GM12878 (cell line): Measurements from ENCODE around the gene GFAP. TPM values are rescaled to one million over a fixed set of nuclear protein-coding genes. Genes with fewer than 3 reads are reported as not detected.

ENCODE experiments used
- ATAC-seq: fragments of 200-7000 bp; cut with Tn5 transposase; 3 replicates; pipeline ENCODE4 v1.9.1; 2020; ENCODE audit warnings: mild to moderate bottlenecking, moderate library complexity
- BruUV-seq: library from RNA; stranded (reverse); fragments of 400-500 nt; replicated peaks from 2 replicates; lab custom pipeline; 2021; lab: Mats Ljungman, UMichigan
- CTCF ChIA-PET: fragments of 300-600 bp; sonication (Branson Sonifier 250); formaldehyde crosslinking; extraction: SDS; loops from one replicate; lab custom pipeline; 2021; ENCODE audit warnings: inconsistent platforms; lab: Yijun Ruan, JAX
- POLR2A ChIA-PET: fragments of 350-600 bp; formaldehyde crosslinking; extraction: SDS; loops from one replicate; lab custom pipeline; 2021; ENCODE audit warnings: inconsistent platforms; lab: Charles Lee
- RAD21 ChIA-PET: fragments of 300-600 bp; sonication (Branson Sonifier 250); formaldehyde crosslinking; loops from one replicate; lab custom pipeline; 2023; ENCODE audit warnings: antibody characterized with exemption; ENCODE audit not compliant: unreplicated experiment; lab: Charles Lee
- SMC1A ChIA-PET: fragments of 300-600 bp; sonication (Branson Sonifier 250); formaldehyde crosslinking; loops from one replicate; lab custom pipeline; 2023; ENCODE audit not compliant: unreplicated experiment, uncharacterized antibody; lab: Charles Lee
- DNase-seq: peaks from one replicate; pipeline ENCODE4 v3.0.0-alpha.2; 2011; ENCODE audit warnings: low read depth, low spot score
- FAIRE-seq: peaks from 3 replicates; lab custom pipeline; 2011; peaks lifted over from hg19 to GRCh38; lab: Jason Lieb, UNC
- H2AFZ ChIP-seq: 2 replicates; pipeline ENCODE4 v1.6.0; 2011; ENCODE audit warnings: low read depth, low read length, control low read depth; ENCODE audit not compliant: control insufficient read depth
- H3K27ac ChIP-seq: 2 replicates; pipeline ENCODE4 v1.5.1; 2011; ENCODE audit warnings: control low read depth; ENCODE audit not compliant: control insufficient read depth, insufficient read depth
- H3K27me3 ChIP-seq, 2 experiments: replicated peaks in 1 of 2; 2 replicates each; pipeline versions ENCODE4 v1.6.0 to v1.6.1; 2011; ENCODE audit warnings: low read length in 1 of 2; ENCODE audit not compliant: control insufficient read depth in 2 of 2, insufficient read depth in 2 of 2
- H3K36me3 ChIP-seq, 2 experiments: 2 replicates each; pipeline ENCODE4 v1.5.1; 2011; ENCODE audit warnings: low read length in 1 of 2; ENCODE audit not compliant: control insufficient read depth in 2 of 2, insufficient read depth in 2 of 2
- H3K4me1 ChIP-seq: 2 replicates; pipeline ENCODE4 v1.6.1; 2011; ENCODE audit warnings: mild to moderate bottlenecking, low read length, moderate library complexity, mixed read lengths; ENCODE audit not compliant: control insufficient read depth, insufficient read depth
- H3K4me2 ChIP-seq: 2 replicates; pipeline ENCODE4 v1.6.0; 2011; ENCODE audit warnings: control low read depth; ENCODE audit not compliant: control insufficient read depth, insufficient read depth
- H3K4me3 ChIP-seq: fragments of 200-600 bp; sonication (generic); 2 replicates; pipeline ENCODE4 v1.5.1; 2016
- H3K79me2 ChIP-seq: 2 replicates; pipeline ENCODE4 v1.6.0; 2011; ENCODE audit warnings: low read length; ENCODE audit not compliant: control insufficient read depth, insufficient read depth
- H3K9ac ChIP-seq: 2 replicates; pipeline ENCODE4 v1.8.0; 2011; ENCODE audit warnings: low read length, control low read depth, mixed read lengths; ENCODE audit not compliant: control insufficient read depth, insufficient read depth
- H3K9me3 ChIP-seq: replicated peaks from 3 replicates; pipeline ENCODE4 v1.5.1; 2011; ENCODE audit warnings: mild to moderate bottlenecking, low read length; ENCODE audit not compliant: control insufficient read depth, insufficient read depth
- H4K20me1 ChIP-seq: 2 replicates; pipeline ENCODE4 v1.6.0; 2011; ENCODE audit not compliant: control insufficient read depth, insufficient read depth
- BHLHE40 ChIP-seq, 2 experiments: fragments of 450-650 bp in 1 of 2; IDR thresholded peaks; 2 replicates each; pipeline ENCODE4 v1.6.1; 2011 to 2017; ENCODE audit warnings: low read depth in 2 of 2, borderline replicate concordance in 1 of 2, improper control_type of control experiment in 1 of 2, low read length in 1 of 2, mild to moderate bottlenecking in 1 of 2
- CBFB ChIP-seq: IDR thresholded peaks from 2 replicates; pipeline ENCODE4 v1.6.1; 2016; ENCODE audit warnings: antibody characterized with exemption, low read depth
- E2F4 ChIP-seq: IDR thresholded peaks from 2 replicates; pipeline ENCODE4 v1.6.1; 2012; ENCODE audit warnings: low read depth, low read length, improper control_type of control experiment
- E4F1 ChIP-seq: fragments of 450-650 bp; IDR thresholded peaks from 2 replicates; pipeline ENCODE4 v1.6.1; 2018; ENCODE audit warnings: borderline replicate concordance, mild to moderate bottlenecking; ENCODE audit not compliant: partially characterized antibody
- EP300 ChIP-seq, 2 experiments: fragments of 150-350 bp in 1 of 2; IDR thresholded peaks; 2 replicates each; pipeline ENCODE4 v1.6.1; 2011 to 2012; ENCODE audit warnings: low read depth in 2 of 2, low read length in 2 of 2, borderline replicate concordance in 1 of 2, improper control_type of control experiment in 1 of 2, inconsistent platforms in 1 of 2; ENCODE audit not compliant: control insufficient read depth in 1 of 2
- HDAC6 ChIP-seq: fragments of 200-600 bp; sonication (generic); IDR thresholded peaks from one replicate; pipeline ENCODE4 v1.8.0; 2017; ENCODE audit warnings: antibody characterized with exemption; ENCODE audit not compliant: unreplicated experiment
- KAT2A ChIP-seq: conservative IDR thresholded peaks from 2 replicates; pipeline ENCODE4 v1.6.1; 2011; ENCODE audit warnings: low read depth, low read length; ENCODE audit not compliant: control insufficient read depth
- MEF2B ChIP-seq: fragments of 450-650 bp; IDR thresholded peaks from 2 replicates; pipeline ENCODE4 v1.6.1; 2018; ENCODE audit warnings: mild to moderate bottlenecking, moderate library complexity; ENCODE audit not compliant: partially characterized antibody, poor library complexity, severe bottlenecking
- NR2F1 ChIP-seq: fragments of 450-650 bp; conservative IDR thresholded peaks from 2 replicates; pipeline ENCODE4 v1.6.1; 2017; ENCODE audit warnings: mild to moderate bottlenecking
- NRF1 ChIP-seq: conservative IDR thresholded peaks from 2 replicates; pipeline ENCODE4 v1.6.1; 2011; ENCODE audit warnings: mild to moderate bottlenecking, low read depth, low read length, improper control_type of control experiment
- SREBF2 ChIP-seq: IDR thresholded peaks from 2 replicates; pipeline ENCODE4 v1.6.1; 2012; ENCODE audit warnings: mild to moderate bottlenecking, low read length
- WGBS: methylation state at CpG from one replicate; pipeline ENCODE4 v1.1.6; 2016; ENCODE audit warnings: low lambda C conversion rate; ENCODE audit not compliant: insufficient replicate concordance, insufficient coverage; ENCODE audit errors: missing lambda C conversion rate; 5-methylcytosine and 5-hydroxymethylcytosine counted together
- in situ Hi-C: fragments of 300-500 bp; cut with MboI; formaldehyde crosslinking; loops from 9 replicates; pipeline ENCODE4 v1.14.3; 2018; ENCODE audit warnings: mixed read lengths
- intact Hi-C: fragments of 100-400 bp; cut with micrococcal nuclease; formaldehyde crosslinking; loops from one replicate; pipeline ENCODE4 v1.14.2; 2022; ENCODE audit not compliant: unreplicated experiment
- polyA plus RNA-seq, 11 experiments: library from polyadenylated mRNA; depleted of rRNA in 4 of 11; unstranded in 6 of 11; stranded (reverse) in 5 of 11; fragments of >200 nt; fragmentation: Nextera tagmentation in 4 of 11; fragmentation: Illumina TruSeq in 1 of 11; extraction: Ambion mirVana in 4 of 11; extraction: Trizol in 1 of 11; gene quantifications; 1 replicate in 1 of 11; 2 replicates in 10 of 11; pipeline versions ENCODE4 v1.2.1 to v1.2.3, GENCODE V29; 2011 to 2016; ENCODE audit warnings: inconsistent platforms in 2 of 11, missing spikeins in 2 of 11, low read depth in 1 of 11
- total RNA-seq, 4 experiments: library from RNA; depleted of rRNA in 3 of 4; stranded (reverse); fragments of >200 nt in 3 of 4; fragmentation: Illumina TruSeq in 1 of 4; extraction: Trizol in 1 of 4; gene quantifications; 2 replicates each; pipeline versions ENCODE4 v1.2.1 to v1.2.3, GENCODE V29; 2013 to 2021
- TF ChIP-seq, protein P1 (sequence below): IDR thresholded peaks from 2 replicates; pipeline ENCODE4 v1.6.1; 2011; ENCODE audit warnings: low read depth, mild to moderate bottlenecking, low read length, moderate library complexity, borderline replicate concordance; ENCODE audit errors: extremely low read depth

GFAP gene
- total and polyA plus RNA-seq, 10 of the 15 experiments (the other 5 are each of a cell fraction or from before 2014, with no cell fraction given) = 0.04 to 0.25 TPM; not detected in 8

- TF ChIP-seq BHLHE40 (IDR thresholded peaks at IDR 0.05; ENCODE audit: borderline replicate concordance in 1 of 2, low read depth in 2 of 2, low read length in 1 of 2) (no peak), CBFB (no peak), MEF2B (no peak), KAT2A (no peak)
- TF ChIP-seq, protein P1, sequence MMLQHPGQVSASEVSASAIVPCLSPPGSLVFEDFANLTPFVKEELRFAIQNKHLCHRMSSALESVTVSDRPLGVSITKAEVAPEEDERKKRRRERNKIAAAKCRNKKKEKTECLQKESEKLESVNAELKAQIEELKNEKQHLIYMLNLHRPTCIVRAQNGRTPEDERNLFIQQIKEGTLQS = no peak
Measured at GRCh38 chr17:44930667-44931066, 15.4 kb upstream of the GFAP start (continued).

GRCh38 chr17:44928950-44929720 lies 13.8 kb upstream of the GFAP start:
- no peak overlapping the region for H3K9ac ChIP-seq
- no peaks in the 10 kb centered on the region for H3K4me1 ChIP-seq
- no peak overlapping the region for H2AFZ ChIP-seq
- POLR2A ChIA-PET = interaction anchor here (0.5 kb wide), 1 partner anchor 17 kb away, joined by 5 read pairs; no protein-coding TSS in a partner anchor
- CTCF ChIA-PET = interaction anchor here (0.6 to 3.3 kb wide), 2 partner anchors 9 to 151 kb away, joined by 3 to 14 read pairs; no protein-coding TSS in a partner anchor
- SMC1A ChIA-PET = interaction anchor here (1.6 kb wide), 1 partner anchor 10 kb away, joined by 3 read pairs; no protein-coding TSS in a partner anchor
- FAIRE-seq (no peak), DNase-seq (no peak), ATAC-seq (no peak)
- TF ChIP-seq HDAC6 (no peak), NRF1 (no peak), SREBF2 (no peak), NR2F1 (no peak), E2F4 (no peak), E4F1 (no peak), EP300 (IDR thresholded peaks at IDR 0.05; ENCODE audit: borderline replicate concordance in 1 of 2, control insufficient read depth in 1 of 2, low read depth in 2 of 2, low read length in 2 of 2) (no peak)
- H3K9me3 ChIP-seq = no peaks in the 10 kb centered on the region
- H4K20me1 ChIP-seq = no peaks in the 10 kb centered on the region
- no peaks in the 10 kb centered on the region for H3K27me3 ChIP-seq
- H3K79me2 ChIP-seq = no peaks in the 10 kb centered on the region
- intact Hi-C loops = no loop called here
- in situ Hi-C loops = loop anchor here (10.0 kb wide), 2 partner anchors 96 to 176 kb away; no protein-coding TSS in a partner anchor
- H3K27ac ChIP-seq = no peak overlapping the region
- H3K4me2 ChIP-seq = no peak overlapping the region
- no TSS peak for BruUV-seq
- RAD21 ChIA-PET = no interaction called here
- no peak overlapping the region for H3K4me3 ChIP-seq
- 96% methylated on average over 7 of the region's 7 CpGs for WGBS
- H3K36me3 ChIP-seq = peaks cover 42 to 55% of the 10 kb centered on the region in 2 experiments
